ENCODE results near the gene ZSWIM6.

DNA sequence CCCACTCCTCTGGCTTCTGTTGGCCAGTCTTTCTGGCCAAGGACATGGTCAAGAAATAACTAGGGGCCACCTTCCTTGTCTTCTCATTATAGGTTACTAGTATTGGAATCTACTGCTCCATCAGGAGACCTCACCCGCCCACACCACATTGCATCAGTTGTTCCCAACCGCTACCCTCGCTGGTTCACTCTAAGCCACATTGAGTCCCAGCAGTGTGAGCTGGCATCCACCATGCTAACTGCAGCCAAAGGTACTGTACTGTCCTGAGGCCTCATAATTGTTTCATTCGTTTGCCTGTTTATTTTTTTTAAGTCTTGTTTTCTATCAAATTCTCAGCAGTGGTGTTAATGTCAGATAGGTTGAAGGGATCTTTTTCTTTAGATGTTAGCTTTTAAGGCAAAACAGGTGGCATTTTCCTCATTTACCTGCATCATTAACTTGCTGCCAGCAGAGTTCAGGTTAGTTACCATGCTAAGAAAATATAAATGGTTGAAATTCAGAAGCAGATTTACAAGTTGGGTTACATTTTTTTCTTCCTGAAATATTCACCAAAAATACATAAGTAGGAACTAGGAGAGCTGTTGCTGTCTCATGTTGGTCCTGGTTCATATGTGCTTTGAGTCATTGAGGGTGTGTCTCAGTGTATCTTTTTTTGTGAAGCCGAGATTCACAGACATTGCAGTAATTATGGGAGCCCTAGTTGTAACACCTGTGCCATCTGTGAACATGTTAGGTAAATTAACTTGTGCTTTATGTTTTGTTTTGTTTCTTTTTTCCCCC lies 206.9 kb downstream of the ZSWIM6 start:
- TF ChIP-seq CTCF (IDR thresholded peaks at IDR 0.05) (no peak), POLR2A (IDR thresholded peaks at IDR 0.05) (no peak)

Data from heart left ventricle (tissue), 13 donors.